Measurements from ENCODE around the gene PRUNE1.
A peak's percentile ranks its signal among the peaks of the same experiment; 100 is the strongest.

The PRUNE1 gene

GRCh38 chr1:150994248-150994647 lies 14.0 kb upstream of the PRUNE1 start:
- TF ChIP-seq CTCF (IDR thresholded peaks at IDR 0.05; ENCODE audit: control insufficient read depth, extremely low read depth, insufficient read depth): no peak
- DNase-seq (ENCODE audit: low read depth): no peak
- H3K4me3 ChIP-seq (ENCODE audit: low read depth, low read length): no peak overlapping the region

GRCh38 chr1:150995460-150995859 lies 12.8 kb upstream of the PRUNE1 start:
- no peak for DNase-seq (ENCODE audit: low read depth)
- H3K4me3 ChIP-seq (ENCODE audit: low read depth, low read length): no peak overlapping the region
- TF ChIP-seq CTCF (IDR thresholded peaks at IDR 0.05; ENCODE audit: control insufficient read depth, extremely low read depth, insufficient read depth): no peak

- TF ChIP-seq CTCF (IDR thresholded peaks at IDR 0.05; ENCODE audit: control insufficient read depth, extremely low read depth, insufficient read depth): peak; percentile 62
- no peak overlapping the region for H3K4me3 ChIP-seq (ENCODE audit: low read depth, low read length)
- DNase-seq (ENCODE audit: low read depth): no peak
Observed at GRCh38 chr1:150995896-150996295, 12.4 kb upstream of the PRUNE1 start.

DNA sequence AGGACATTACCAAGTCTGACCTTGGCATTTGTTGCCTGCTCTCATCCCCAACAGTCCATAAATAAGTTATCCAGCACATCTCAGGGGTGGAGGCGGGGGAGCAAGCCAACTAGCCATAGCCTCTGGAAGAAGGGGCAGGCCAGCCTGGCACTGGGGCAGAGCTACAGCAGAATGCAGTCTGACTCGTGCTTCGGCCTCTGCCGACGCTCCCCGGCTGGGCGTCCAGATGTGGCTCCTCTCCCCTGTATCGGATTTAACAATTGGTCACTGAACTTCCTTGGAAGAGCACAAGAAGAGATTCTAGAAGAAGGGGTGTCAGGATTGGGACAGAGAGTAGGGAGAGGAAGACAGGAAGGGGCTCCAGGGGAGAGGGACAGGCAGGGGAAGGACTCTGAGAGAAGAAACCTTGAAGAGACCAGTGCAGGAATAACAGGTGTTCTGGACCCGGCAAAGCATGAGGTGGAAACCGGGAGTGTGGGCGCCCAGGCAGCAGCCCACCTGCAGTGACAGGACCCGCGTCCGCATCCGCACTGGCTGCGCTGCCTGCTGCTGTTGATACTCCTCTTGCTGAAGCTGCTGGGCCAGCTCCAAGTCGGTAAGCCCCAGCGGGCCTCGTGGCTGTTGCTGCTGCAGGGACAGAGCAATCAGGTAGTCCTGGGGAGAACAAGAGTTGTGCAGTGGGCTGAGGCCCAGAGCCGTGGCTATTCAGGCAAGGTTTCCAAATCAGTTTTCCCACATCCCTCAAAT lies 10.9 kb upstream of the PRUNE1 start:
- no peak for TF ChIP-seq CTCF (IDR thresholded peaks at IDR 0.05; ENCODE audit: control insufficient read depth, extremely low read depth, insufficient read depth)
- DNase-seq (ENCODE audit: low read depth): no peak
- H3K4me3 ChIP-seq (ENCODE audit: low read depth, low read length): no peak overlapping the region

- TF ChIP-seq CTCF (IDR thresholded peaks at IDR 0.05; ENCODE audit: control insufficient read depth, extremely low read depth, insufficient read depth): no peak
- no peak overlapping the region for H3K4me3 ChIP-seq (ENCODE audit: low read depth, low read length)
- DNase-seq (ENCODE audit: low read depth): no peak
Observed at GRCh38 chr1:150997949-150998348, 10.3 kb upstream of the PRUNE1 start.

GRCh38 chr1:150999051-150999674 lies 9.1 kb upstream of the PRUNE1 start:
- TF ChIP-seq CTCF (IDR thresholded peaks at IDR 0.05; ENCODE audit: control insufficient read depth, extremely low read depth, insufficient read depth): no peak

More at GRCh38 chr1:150999051-150999674, 9.1 kb upstream of the PRUNE1 start:
- H3K4me3 ChIP-seq (ENCODE audit: low read depth, low read length): no peak overlapping the region
- DNase-seq (ENCODE audit: low read depth): no peak

Measured in LNCaP clone FGC (cell line).